ENCODE measurements around the gene PAX4. TPM values are rescaled to one million over a fixed set of nuclear protein-coding genes. Genes with fewer than 3 reads are reported as not detected.
A peak's percentile ranks its signal among the peaks of the same experiment; 100 is the strongest.

PAX4 gene, protein sequence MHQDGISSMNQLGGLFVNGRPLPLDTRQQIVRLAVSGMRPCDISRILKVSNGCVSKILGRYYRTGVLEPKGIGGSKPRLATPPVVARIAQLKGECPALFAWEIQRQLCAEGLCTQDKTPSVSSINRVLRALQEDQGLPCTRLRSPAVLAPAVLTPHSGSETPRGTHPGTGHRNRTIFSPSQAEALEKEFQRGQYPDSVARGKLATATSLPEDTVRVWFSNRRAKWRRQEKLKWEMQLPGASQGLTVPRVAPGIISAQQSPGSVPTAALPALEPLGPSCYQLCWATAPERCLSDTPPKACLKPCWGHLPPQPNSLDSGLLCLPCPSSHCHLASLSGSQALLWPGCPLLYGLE
- under 1 TPM in 2 of 6 donors, not detected in 4; 0.09 to 0.21 TPM for total RNA-seq
- polyA plus RNA-seq, result under 1 TPM in 1 of 2 donors, not detected in 1; 0.42 TPM

DNA sequence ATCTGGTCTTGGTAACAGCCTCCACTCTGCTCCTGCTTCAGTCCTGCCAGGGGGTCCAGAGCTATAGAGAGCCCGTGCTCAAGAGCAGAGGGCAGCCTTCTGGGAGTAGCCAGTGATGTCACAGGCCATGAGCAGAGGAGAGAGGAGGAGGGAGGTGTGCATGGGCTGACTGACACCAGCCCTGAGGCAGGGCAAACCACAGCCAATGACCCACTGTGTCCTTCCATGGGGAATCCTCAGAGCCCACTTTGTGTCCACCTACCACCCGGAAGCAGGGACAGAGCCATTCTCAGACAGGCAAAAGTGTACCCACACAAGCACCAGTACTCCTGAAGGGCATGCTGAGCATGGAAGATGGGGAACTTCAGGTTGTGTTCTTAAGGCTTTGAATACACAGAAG lies at the start of gene PAX4:
PAX4 (minus strand) TSS at position 101 of the 400 bp plus-strand sequence. CDS start 2,214 bp downstream, outside the sequence.
- Histone ChIP-seq H3K4me1 (no peaks in the 10 kb centered on the region), H3K27me3 (peaks cover 0 to 8% (median 0%) of the 10 kb centered on the region in 4 donors), H3K27ac (no peak within 1 kb of the TSS), H3K4me3 (no peak within 1 kb of the TSS), H3K9me3 (no peaks in the 10 kb centered on the region), H3K36me3 (no peaks in the 10 kb centered on the region)
- no peak for DNase-seq
- WGBS, 2 donors, result 35 to 40% methylated on average over 2 of the region's 2 CpGs
- TF ChIP-seq, protein P1, sequence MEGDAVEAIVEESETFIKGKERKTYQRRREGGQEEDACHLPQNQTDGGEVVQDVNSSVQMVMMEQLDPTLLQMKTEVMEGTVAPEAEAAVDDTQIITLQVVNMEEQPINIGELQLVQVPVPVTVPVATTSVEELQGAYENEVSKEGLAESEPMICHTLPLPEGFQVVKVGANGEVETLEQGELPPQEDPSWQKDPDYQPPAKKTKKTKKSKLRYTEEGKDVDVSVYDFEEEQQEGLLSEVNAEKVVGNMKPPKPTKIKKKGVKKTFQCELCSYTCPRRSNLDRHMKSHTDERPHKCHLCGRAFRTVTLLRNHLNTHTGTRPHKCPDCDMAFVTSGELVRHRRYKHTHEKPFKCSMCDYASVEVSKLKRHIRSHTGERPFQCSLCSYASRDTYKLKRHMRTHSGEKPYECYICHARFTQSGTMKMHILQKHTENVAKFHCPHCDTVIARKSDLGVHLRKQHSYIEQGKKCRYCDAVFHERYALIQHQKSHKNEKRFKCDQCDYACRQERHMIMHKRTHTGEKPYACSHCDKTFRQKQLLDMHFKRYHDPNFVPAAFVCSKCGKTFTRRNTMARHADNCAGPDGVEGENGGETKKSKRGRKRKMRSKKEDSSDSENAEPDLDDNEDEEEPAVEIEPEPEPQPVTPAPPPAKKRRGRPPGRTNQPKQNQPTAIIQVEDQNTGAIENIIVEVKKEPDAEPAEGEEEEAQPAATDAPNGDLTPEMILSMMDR (IDR thresholded peaks at IDR 0.05), result no peak
- FAIRE-seq, result no peak
- no peak for ATAC-seq
- intact Hi-C loops (cut with DNase I), result no loop called here

DNA sequence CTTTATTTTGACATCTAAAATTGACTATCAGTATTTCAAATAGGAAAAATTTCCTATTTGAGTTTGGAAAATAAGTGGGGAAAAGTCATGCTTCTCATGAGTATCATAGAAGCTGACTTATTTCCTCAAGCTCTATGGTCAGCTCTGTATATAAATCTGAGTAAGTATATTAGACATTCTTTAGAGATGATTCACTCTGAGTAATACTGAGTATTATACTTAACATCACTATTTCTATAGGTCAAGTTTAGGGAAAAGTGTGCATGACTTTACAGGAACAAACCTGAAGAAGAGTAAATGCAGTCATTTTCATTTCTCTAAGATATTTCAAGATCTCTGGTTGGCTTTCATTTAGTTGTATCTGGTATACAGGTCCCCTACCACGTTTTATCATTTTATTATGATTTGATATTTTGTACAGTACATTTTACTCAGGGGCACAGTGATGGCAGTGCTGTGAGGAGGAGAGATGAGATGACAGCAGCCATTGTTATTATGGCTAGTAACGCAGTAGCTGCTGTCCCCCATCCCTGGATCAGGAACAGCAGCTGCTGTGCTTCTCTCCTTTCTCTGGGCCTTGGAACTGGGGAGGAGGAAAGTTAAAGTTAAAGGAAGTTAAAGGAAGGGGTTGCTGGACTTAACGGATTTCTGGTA lies 49.2 kb upstream of the PAX4 start:
- Histone ChIP-seq H3K9me3 (no peaks in the 10 kb centered on the region), H3K36me3 (no peaks in the 10 kb centered on the region), H3K4me1 (peaks cover 3 to 15% (median 5%) of the 10 kb centered on the region in 3 donors), H3K27ac (no peak overlapping the region), H3K4me3 (no peak overlapping the region), H3K27me3 (no peaks in the 10 kb centered on the region)
- no peak for ATAC-seq
- intact Hi-C loops (cut with DNase I), result no loop called here
- TF ChIP-seq, protein P1 (IDR thresholded peaks at IDR 0.05), result no peak
- FAIRE-seq, result no peak
- WGBS, 2 donors, result 65 to 73% methylated on average over 3 of the region's 3 CpGs
- no peak for DNase-seq

DNA sequence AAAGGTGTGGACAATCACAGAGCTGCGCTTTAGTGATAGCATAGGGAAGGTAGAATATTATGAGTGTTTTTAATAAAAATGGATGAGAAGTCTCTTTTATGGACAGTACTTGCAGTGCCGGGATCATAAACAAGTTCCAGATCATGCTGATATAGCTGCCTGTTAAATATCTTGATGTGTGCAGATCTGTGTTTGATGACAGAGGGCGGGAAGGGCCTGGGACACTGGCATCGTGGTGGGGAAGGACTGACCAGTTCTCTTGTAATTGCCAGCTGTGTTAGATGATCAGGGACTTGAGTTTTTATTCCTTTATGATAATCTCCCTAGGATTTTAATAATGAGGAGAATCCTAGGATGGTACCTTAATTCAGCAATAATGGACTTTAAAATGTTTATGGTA lies 48.7 kb upstream of the PAX4 start:
- WGBS, 2 donors, result 60 to 63% methylated on average over 4 of the region's 4 CpGs

DNA sequence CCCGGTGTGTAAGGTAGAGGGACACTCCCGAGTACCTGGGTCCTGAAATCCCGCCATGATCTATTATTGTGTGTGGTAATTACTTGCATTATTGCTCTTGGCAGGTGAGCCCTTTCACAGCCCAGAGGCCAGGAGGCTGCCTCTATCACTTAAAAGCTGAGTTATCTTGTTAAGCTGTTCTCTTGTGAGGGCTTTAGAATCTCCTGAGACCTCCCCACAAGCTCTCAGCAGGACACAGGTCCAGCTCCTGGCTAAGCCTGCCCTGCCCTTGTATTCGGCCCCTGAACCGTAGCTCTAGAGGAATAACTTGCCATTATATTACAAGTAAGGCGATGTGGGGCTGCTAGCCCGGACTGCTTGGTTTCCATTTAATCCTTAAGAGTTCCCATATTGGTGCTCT lies 48.0 kb upstream of the PAX4 start:
- DNase-seq (no peak), FAIRE-seq (no peak), ATAC-seq (peak in 3 of 4 donors; percentile 15 to 32 (median 19))
- Histone ChIP-seq H3K9me3 (no peaks in the 10 kb centered on the region), H3K36me3 (no peaks in the 10 kb centered on the region), H3K27ac (no peak overlapping the region), H3K4me1 (peaks cover 3 to 15% (median 5%) of the 10 kb centered on the region in 3 donors), H3K4me3 (no peak overlapping the region), H3K27me3 (no peaks in the 10 kb centered on the region)
- TF ChIP-seq, protein P1 (IDR thresholded peaks at IDR 0.05), result no peak
- intact Hi-C loops (cut with DNase I), result no loop called here
- 39 to 45% methylated on average over 7 of the region's 7 CpGs for WGBS, 2 donors

More for the DNA sequence above, 48.7 kb upstream of the PAX4 start:
- TF ChIP-seq, protein P1 (IDR thresholded peaks at IDR 0.05), result no peak
- FAIRE-seq (no peak), DNase-seq (no peak), ATAC-seq (no peak)
- Histone ChIP-seq H3K4me3 (no peak overlapping the region), H3K4me1 (peaks cover 3 to 15% (median 5%) of the 10 kb centered on the region in 3 donors), H3K36me3 (no peaks in the 10 kb centered on the region), H3K27ac (no peak overlapping the region), H3K27me3 (no peaks in the 10 kb centered on the region), H3K9me3 (no peaks in the 10 kb centered on the region)
- intact Hi-C loops (cut with DNase I), result no loop called here

All from pancreas (tissue), 10 donors.